ENCODE data around the gene LCA5L.

DNA sequence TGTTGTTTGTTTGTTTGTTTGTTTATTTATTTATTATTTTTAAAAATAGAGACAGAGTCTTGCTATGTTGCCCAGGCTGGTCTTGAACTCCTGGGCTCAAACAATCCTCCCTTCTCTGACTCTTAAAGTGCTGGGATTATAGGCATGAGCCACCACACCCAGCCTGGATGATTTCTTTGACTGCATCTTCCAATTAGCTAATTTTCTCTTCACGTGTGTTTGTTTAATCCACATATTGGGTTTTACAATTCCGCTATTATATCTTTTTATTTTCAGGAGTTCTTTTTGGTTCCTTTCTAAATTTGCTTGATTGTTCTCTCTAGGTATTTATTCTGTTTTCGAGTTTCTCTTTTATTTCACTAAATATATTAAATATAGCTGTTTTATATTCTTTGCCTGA is 26.0 kb upstream of the LCA5L start:
- TF ChIP-seq, protein P1, sequence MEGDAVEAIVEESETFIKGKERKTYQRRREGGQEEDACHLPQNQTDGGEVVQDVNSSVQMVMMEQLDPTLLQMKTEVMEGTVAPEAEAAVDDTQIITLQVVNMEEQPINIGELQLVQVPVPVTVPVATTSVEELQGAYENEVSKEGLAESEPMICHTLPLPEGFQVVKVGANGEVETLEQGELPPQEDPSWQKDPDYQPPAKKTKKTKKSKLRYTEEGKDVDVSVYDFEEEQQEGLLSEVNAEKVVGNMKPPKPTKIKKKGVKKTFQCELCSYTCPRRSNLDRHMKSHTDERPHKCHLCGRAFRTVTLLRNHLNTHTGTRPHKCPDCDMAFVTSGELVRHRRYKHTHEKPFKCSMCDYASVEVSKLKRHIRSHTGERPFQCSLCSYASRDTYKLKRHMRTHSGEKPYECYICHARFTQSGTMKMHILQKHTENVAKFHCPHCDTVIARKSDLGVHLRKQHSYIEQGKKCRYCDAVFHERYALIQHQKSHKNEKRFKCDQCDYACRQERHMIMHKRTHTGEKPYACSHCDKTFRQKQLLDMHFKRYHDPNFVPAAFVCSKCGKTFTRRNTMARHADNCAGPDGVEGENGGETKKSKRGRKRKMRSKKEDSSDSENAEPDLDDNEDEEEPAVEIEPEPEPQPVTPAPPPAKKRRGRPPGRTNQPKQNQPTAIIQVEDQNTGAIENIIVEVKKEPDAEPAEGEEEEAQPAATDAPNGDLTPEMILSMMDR (IDR thresholded peaks at IDR 0.05) = no peak
- no peak for TF ChIP-seq POLR2A (IDR thresholded peaks at IDR 0.05)

All from adrenal gland (tissue), 5 donors.